ENCODE results near the gene CHD5.
A peak's percentile ranks its signal among the peaks of the same experiment; 100 is the strongest.

Gene CHD5

DNA sequence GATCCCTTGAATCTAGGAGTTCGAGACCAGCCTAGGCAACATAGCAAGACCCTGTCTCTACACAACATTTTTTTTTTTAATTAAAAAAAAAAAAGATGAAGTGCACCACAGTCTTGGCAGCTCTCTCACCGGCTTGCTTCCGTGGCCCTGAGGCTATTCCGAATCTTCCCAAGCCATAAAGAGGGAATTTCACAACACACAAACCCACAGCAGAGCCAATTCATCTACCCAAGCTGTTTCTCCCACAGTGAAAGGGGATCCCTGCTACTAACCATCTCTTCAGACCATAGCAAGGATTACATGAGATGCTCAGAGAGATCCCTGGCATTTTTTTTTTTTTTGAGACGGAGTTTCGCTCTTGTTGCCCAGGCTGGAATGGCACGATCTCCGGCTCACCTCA, 8.3 kb upstream of the CHD5 start:
- DNase-seq (ENCODE audit: low read depth) = no peak
- H3K4me3 ChIP-seq (replicated peaks; ENCODE audit: low read depth, low read length) = no peak overlapping the region
- TF ChIP-seq, protein P1, sequence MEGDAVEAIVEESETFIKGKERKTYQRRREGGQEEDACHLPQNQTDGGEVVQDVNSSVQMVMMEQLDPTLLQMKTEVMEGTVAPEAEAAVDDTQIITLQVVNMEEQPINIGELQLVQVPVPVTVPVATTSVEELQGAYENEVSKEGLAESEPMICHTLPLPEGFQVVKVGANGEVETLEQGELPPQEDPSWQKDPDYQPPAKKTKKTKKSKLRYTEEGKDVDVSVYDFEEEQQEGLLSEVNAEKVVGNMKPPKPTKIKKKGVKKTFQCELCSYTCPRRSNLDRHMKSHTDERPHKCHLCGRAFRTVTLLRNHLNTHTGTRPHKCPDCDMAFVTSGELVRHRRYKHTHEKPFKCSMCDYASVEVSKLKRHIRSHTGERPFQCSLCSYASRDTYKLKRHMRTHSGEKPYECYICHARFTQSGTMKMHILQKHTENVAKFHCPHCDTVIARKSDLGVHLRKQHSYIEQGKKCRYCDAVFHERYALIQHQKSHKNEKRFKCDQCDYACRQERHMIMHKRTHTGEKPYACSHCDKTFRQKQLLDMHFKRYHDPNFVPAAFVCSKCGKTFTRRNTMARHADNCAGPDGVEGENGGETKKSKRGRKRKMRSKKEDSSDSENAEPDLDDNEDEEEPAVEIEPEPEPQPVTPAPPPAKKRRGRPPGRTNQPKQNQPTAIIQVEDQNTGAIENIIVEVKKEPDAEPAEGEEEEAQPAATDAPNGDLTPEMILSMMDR (IDR thresholded peaks at IDR 0.05; ENCODE audit: low read length, missing control alignments) = no peak

DNA sequence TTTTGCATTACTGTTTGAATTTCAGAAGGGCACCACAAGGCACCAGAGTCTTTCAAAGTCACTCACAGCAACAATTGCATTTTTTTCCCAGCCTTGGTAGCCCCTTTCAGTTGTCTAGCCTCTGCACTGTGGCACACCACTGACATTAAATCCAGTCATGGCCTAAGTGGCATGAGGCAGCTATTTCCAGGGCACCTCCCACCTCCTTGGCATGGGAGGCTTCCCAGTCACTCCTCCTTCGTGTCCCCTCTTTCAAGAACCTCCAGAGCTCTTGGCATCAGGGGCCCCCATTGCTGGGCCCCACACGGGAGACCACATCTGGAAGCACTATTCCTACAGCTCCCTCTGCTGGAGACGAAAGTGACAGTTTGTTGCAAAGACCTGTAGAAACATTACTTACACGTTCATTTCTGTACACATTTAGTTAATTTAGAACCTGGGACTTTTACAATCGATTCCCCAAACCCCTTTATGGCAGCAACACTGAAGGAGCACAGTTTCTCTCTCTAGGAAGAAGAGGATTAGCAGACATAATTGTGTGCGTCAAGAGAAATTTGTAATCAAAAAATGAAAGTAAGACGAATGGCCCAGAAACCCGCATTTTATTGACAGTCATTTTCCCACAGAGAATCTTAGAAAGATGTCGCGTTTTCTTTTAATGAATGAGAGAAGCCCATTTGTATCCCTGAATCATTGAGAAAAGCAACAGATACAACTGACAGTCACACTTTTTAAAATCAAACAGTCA, 5.7 kb upstream of the CHD5 start:
- DNase-seq (ENCODE audit: low read depth) = peak; percentile 55
- TF ChIP-seq, protein P1 (IDR thresholded peaks at IDR 0.05; ENCODE audit: low read length, missing control alignments) = peak; percentile 64
- H3K4me3 ChIP-seq (replicated peaks; ENCODE audit: low read depth, low read length) = no peak overlapping the region

DNA sequence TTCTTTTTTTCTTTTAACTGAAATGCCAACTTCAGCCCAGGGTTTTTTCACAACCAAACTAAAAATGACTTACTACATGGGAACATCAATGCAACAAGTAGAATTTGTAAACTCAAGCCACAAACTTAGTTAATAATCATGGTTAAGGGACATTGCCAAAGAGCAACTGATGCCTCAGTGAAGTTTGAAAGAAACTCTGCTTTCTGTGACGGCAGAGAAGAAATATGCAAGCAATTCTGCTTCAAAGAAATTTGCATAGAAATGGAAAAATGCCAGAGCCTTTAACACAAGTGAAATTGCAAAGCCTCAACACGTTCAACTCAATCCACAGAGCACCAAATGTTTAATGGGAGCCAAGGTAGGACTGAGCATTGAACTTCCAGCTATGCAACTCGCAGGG, 5.0 kb upstream of the CHD5 start:
- peak; percentile 75 for DNase-seq (ENCODE audit: low read depth)
- TF ChIP-seq, protein P1 (IDR thresholded peaks at IDR 0.05; ENCODE audit: low read length, missing control alignments) = no peak
- H3K4me3 ChIP-seq (replicated peaks; ENCODE audit: low read depth, low read length) = no peak overlapping the region

DNA sequence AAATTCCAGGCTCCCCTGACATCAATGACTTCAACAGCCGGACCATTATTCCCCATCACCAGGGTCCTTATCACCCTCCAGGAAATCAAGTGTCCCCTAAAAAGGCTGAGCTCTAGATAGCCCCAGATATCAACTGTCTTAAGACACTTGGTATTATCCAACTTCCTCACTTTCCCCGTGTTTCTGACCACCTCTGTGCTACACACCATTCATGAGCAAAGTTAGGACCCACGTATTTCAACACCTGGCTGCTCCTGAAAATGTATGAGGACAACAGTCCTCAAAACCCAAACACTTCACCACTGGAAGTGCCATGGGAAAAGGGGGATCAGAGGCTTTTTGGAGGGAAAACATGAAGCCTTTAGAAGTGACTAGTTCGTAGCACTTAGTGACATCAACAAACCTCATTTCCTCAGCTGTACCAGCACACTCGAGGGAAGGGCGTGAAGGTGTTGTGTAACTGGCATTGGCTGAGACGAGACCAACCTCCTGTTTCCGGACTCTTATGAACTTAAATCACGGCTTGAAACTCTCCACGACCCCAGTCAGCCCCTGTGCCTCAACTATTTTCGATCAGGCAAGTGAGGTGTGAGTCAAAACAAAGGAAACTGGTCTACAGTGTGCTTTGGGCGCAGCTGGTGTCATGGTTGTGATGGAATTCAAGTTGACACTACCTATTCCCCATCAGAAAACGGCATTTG, 4.1 kb upstream of the CHD5 start:
- no peak overlapping the region for H3K4me3 ChIP-seq (replicated peaks; ENCODE audit: low read depth, low read length)
- TF ChIP-seq, protein P1 (IDR thresholded peaks at IDR 0.05; ENCODE audit: low read length, missing control alignments) = no peak
- no peak for DNase-seq (ENCODE audit: low read depth)

- TF ChIP-seq, protein P1 (IDR thresholded peaks at IDR 0.05; ENCODE audit: low read length, missing control alignments) = peak; percentile 8
- no peak for DNase-seq (ENCODE audit: low read depth)
- H3K4me3 ChIP-seq (replicated peaks; ENCODE audit: low read depth, low read length) = no peak overlapping the region
Measured at GRCh38 chr1:6183520-6183989, 3.4 kb upstream of the CHD5 start.

DNA sequence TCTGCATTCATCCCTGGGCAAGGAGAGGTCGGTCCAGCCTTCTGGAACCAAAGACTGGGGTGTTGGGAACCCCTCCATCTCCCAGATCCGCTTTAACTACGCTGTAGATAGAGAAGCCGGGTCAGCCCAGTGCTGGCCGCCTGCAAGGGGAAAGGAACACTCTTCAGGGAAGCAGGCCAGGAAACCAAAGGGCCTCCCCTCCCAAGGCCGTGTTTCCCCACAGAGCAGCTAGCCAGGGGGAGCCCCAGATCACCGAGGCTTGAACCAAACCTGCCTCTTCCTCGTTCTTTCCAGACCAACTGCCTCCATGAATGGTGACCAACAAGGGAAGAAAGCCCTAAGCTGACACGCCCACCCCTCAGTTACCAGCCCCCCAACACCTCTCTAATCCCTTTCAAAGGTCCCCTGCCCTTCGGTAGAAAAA, 1.2 kb upstream of the CHD5 start:
- TF ChIP-seq, protein P1 (IDR thresholded peaks at IDR 0.05; ENCODE audit: low read length, missing control alignments) = no peak
- H3K4me3 ChIP-seq (replicated peaks; ENCODE audit: low read depth, low read length) = no peak overlapping the region
- DNase-seq (ENCODE audit: low read depth) = no peak

All from fibroblast of pulmonary artery (primary cell).